ENCODE data around the gene INPP5A.
"Not testable (repeated sequence)": the region's sequence is repeated elsewhere in the genome, so short reads cannot be mapped to it uniquely, and the experiment has no call there.

Gene INPP5A

DNA sequence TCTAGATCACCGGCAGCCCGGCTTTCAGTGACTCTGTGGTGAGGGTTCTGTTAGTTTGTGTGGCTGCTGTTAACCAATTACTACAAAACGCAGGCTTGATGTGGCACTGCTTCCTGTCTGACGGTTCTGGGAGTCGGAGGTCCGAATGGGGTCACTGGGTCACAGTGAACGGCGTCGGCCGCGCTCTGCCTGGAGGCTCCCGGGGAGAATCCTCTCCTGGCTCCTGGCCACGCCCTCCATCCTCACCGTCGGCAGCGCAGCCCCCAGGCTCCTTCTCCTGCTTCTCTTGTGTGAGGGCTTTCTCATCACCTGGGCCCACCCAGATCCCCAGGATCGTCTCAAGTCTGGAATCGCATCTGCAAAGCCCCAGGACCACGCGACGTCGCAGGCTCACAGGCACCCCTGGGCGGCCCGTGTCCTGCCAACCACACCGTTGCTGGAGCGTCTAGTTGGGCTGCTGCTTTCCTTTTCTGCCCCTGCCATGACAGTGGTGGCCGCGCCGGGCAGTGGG, 280.2 kb downstream of the INPP5A start:
- DNase-seq = no peak

DNA sequence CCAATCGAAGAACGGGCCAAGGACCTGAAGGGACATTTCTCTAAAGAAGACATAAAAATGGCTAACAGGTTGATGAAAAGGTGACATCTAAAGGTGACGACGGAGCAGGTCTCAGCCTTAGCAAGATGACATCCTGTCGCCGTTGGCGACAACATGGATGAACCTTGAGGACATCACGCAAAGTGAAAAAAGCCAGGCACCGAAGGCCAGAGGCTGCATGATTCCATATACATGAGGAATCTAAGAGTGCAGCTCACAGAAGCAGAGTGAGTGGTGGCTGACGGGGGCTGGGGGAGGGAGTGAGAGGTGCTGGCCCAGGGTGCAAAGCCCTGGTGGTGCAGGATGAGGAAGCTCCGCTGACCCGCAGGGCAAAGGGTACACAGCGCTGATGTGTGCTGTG, 282.5 kb downstream of the INPP5A start:
- no peak for DNase-seq

DNA sequence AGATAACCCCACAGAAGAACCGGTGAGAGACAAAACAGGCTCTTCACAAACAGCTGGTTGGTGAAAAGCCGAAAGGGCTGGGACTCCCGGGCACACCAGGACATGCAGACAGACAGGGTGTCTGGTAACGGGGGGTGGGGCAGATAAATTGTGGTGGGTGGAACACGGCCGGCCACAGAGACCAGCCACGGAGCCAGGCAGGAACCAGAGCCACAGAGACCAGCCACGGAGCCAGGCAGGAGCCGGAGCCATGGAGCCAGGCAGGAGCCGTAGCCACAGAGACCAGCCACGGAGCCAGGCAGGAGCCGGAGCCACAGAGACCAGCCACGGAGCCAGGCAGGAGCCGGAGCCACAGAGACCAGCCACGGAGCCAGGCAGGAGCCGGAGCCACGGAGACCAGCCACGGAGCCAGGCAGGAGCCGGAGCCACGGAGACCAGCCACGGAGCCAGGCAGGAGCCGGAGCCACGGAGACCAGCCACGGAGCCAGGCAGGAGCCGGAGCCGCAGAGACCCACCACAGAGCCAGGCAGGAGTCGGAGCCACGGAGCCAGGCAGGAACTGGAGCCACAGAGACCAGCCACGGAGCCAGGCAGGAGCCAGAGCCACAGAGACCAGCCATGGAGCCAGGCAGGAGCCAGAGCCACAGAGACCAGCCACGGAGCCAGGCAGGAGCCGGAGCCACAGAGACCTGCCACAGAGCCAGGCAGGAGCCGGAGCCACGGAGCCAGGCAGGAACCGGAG, 288.4 kb downstream of the INPP5A start:
- not testable (repeated sequence) for DNase-seq

DNA sequence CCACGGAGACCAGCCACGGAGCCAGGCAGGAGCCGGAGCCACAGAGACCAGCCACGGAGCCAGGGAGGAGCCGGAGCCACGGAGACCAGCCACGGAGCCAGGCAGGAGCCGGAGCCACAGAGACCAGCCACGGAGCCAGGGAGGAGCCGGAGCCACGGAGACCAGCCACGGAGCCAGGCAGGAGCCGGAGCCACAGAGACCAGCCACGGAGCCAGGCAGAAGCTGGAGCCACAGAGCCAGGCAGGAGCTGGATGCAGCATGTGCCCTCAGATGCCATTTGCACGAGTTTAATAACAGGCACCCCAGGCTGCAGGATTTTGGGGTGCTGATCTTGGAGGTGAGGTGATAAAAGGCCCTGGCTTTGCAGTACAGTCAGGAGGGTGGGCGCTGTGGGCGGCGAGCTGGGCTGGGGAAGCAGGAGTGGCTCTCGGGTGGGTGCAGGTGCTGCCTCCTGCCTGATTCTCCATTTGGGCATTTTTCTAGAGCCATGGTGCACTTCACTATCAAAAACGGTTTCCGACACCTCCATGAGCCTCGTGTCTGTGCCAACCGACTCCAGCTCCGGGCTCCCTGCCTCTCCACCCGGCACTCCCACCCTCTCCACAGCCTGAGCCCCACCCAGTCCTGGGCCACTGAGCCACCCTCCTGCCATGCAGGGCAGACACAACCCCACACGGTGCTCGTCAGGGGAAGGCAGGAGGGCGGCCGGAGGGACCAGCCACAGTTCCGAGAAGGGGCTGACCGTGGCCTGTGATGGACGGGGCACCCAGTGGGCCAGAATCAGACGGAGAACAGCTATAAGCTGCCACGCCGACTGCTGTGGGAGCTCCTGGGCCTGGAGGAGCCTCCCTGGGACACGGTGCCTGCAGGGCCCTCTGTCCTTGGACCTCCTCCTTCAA, 289.2 kb downstream of the INPP5A start:
- DNase-seq = no peak

DNA sequence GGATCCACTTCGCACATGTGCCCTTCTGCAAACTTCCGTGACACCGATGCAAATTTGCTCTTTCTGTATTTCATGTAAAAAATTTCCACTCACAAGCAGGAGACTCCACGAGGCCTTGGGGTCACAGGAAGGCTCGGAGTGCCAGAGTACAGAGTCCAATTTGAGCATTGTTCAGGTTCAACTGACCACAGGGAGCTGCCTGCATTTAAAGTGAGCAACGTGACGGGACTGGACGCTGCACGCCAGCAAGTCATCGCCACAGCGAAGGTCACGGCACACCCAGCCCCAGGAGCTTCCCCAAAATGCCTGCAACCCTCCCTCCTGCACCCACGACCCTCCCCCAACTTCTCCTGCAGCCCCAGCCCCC, 289.8 kb downstream of the INPP5A start:
- DNase-seq = no peak

DNA sequence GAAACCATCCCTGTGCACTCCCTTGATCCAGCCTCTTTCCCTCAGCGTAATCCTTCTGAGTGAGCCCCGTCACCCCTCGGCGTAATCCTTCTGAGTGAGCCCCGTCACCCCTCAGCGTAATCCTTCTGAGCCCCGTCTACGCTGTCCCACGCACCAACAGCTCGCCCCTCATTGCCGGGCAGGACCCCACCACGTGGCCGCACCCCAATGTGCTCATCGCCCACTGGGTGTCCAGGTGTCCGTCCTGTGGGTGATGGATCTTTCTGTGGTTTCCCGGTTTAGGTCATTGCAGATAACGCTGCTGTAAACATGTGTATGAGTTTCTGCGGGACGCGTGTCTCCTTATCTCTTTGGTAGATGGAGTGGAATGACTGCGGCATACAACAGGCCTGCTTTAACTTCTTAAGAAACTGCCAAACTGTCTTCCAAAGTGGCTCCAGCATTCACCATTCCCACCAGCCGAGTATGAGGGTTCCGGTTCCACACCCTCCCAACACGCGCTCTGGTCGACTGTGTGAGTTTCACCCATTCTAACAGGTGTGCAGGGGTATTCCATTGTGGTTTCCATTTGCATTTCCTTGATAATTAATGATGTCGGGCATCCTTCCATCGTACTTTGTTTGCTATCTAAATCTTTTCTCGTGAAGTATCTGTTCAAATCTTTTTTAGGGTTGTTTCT, 290.4 kb downstream of the INPP5A start:
- DNase-seq = no peak

DNA sequence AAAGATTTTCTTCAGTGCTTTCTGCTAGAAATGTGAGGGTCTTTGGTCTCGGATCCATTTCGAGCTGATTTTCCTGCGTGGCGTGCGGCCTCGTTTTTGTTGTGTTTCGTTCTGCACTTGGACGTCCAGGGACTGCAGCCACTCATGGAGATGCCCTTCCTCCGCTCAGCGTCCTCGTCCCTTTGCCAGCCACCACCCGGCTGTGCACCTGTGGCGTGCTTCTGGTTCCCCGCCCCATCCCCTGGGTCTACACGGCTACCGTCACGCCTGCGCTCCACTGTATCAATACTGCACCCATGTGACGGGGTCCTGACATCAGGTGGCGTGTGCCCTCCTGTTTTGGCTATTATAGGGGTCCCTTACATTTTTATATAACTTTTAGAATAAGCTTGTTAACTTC, 291.1 kb downstream of the INPP5A start:
- DNase-seq = no peak

DNA sequence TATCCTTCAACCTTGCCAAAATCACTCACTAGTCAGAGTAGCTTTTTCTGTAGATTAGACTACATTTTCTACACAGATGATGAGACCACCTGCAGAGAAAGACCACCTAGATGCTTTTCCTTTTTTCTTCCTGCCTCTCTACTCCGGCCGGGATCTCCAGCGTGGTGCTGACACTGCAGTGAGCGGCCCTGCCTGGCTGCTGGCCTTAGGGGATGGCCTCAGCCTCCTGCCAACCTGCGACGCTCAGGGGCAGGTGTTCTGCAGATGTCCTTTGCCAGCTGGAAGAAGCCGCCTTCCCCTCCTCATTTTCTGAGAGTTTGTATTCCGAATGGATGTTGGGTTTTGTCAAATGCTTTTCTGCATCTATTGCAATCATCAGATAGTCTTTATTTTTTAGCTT, 291.8 kb downstream of the INPP5A start:
- no peak for DNase-seq

DNA sequence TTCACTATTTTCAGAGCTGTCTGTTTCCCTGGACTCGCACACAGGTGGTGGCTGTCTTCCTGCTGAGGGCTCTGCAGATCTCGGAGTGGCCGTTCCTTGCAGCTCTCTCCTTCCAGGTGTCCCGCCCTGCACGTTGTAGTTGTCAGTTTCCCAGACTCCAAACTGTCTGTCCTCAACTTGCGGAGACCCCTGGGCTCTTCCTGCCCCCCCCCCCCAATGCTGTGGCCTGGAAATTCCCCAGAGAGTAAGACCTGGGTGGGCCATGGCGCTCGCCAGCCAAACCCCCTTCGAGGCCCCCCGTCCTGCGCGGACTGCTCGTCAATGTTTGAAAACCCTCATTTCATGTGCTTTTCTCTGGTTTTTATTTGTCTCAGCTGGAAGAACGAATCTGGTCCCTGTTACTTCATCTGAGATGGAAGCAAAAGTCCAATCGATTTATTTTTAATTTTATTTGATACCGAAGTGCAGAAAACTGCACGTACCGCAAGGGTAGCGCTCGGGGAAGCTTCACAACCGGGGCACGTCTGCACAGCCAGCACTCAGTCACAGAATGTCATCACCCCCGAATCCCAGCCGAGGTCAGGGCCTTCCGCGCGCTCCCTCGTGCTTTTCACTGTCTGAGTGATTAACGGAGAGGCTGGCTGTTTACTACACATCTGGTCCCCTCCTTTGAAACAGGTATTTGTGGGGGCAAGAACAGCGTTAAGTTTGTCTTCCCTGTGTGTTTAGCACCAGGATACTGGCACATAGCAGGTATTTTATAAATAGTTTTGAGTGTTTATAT, 294.8 kb downstream of the INPP5A start:
- DNase-seq = no peak
